Aorta (tissue), 5 donors: ENCODE data around the gene ALOX12. TPM values are rescaled to one million over a fixed set of nuclear protein-coding genes. Genes with fewer than 3 reads are reported as not detected.

Experiments used
- ATAC-seq: fragments of 200-7000 bp; cut with Tn5 transposase; one replicate; pipeline ENCODE4 v1.9.1; 2022; ENCODE audit warnings: moderate library complexity; ENCODE audit not compliant: low FRiP score
- DNase-seq, 2 donors: peaks; one replicate each; pipeline ENCODE4 v3.0.0-alpha.2; 2020
- H3K27ac ChIP-seq, 2 donors: one replicate each; pipeline ENCODE4 v1.5.1; 2013; ENCODE audit warnings: low read length in 2 of 2, mild to moderate bottlenecking in 2 of 2, moderate library complexity in 2 of 2, control low read depth in 1 of 2, inconsistent platforms in 1 of 2, low read depth in 1 of 2
- H3K27me3 ChIP-seq, 2 donors: one replicate each; pipeline ENCODE4 v1.6.1; 2013; ENCODE audit warnings: control low read depth in 1 of 2, low read length in 1 of 2, mild to moderate bottlenecking in 1 of 2, moderate library complexity in 1 of 2; ENCODE audit not compliant: insufficient read depth in 2 of 2, control insufficient read depth in 1 of 2
- H3K36me3 ChIP-seq, 2 donors: one replicate each; pipeline ENCODE4 v1.6.1; 2013; ENCODE audit warnings: control low read depth in 1 of 2, low read length in 1 of 2, mild to moderate bottlenecking in 1 of 2; ENCODE audit not compliant: insufficient read depth in 2 of 2, control insufficient read depth in 1 of 2
- H3K4me1 ChIP-seq, 2 donors: one replicate each; pipeline ENCODE4 v1.6.1; 2013; ENCODE audit warnings: low read length in 2 of 2, control low read depth in 1 of 2, mild to moderate bottlenecking in 1 of 2, moderate library complexity in 1 of 2; ENCODE audit not compliant: insufficient read depth in 2 of 2, control insufficient read depth in 1 of 2
- H3K4me3 ChIP-seq, 2 donors: one replicate each; pipeline ENCODE4 v1.5.1; 2013; ENCODE audit warnings: low read length in 2 of 2, control low read depth in 1 of 2, mild to moderate bottlenecking in 1 of 2
- H3K9me3 ChIP-seq: one replicate; pipeline ENCODE4 v1.6.1; 2013; ENCODE audit warnings: mild to moderate bottlenecking, low read length; ENCODE audit not compliant: control insufficient read depth
- WGBS, 2 donors: extraction: QIAGEN DNeasy Blood & Tissue Kit; methylation state at CpG; one replicate each; pipeline ENCODE4 v1.1.7; 2013; 5-methylcytosine and 5-hydroxymethylcytosine counted together
- intact Hi-C, 2 donors: fragments of 100-400 bp; cut with DNase I; formaldehyde crosslinking; loops; one replicate each; pipeline versions ENCODE4 v1.14.2 to v1.15.0; 2022
- polyA plus RNA-seq, 2 donors: library from polyadenylated mRNA; stranded (reverse); fragments of 200-250 nt; gene quantifications; one replicate each; pipeline ENCODE4 v1.2.3, GENCODE V29; 2013
- total RNA-seq, 2 donors: library from RNA; stranded (reverse); fragmentation: NEBNext Ultra II Directional; extraction: Animal tissue kit (Norgen Biotek cat#: 25700); gene quantifications; one replicate each; pipeline ENCODE4 v1.2.1, GENCODE V29; 2021
- donor health status: healthy with polysubstance abuse.
- donor health status: Bipolar disorder and iron deficiency.
- donor health status: DM: no; HTN: no; CAD: no.
- donor health status: DM: no; HTN: no; CAD: no.
- donor health status: DM: yes; HTN: yes; CAD: no.

Gene ALOX12
- total and polyA plus RNA-seq, 4 donors, result not detected

DNA sequence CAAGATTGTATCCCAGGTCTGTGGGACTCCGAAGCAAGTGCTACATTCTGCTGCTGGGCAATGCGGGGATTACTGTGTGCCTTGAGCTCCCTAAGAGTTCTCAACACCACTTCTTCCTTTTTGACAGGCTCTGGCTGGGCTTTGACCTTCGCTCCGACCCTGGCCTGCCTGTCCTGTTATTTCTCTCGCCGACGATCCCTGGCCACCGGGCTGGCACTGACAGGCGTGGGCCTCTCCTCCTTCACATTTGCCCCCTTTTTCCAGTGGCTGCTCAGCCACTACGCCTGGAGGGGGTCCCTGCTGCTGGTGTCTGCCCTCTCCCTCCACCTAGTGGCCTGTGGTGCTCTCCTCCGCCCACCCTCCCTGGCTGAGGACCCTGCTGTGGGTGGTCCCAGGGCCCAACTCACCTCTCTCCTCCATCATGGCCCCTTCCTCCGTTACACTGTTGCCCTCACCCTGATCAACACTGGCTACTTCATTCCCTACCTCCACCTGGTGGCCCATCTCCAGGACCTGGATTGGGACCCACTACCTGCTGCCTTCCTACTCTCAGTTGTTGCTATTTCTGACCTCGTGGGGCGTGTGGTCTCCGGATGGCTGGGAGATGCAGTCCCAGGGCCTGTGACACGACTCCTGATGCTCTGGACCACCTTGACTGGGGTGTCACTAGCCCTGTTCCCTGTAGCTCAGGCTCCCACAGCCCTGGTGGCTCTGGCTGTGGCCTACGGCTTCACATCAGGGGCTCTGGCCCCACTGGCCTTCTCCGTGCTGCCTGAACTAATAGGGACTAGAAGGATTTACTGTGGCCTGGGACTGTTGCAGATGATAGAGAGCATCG is 42.4 kb downstream of the ALOX12 start:
- intact Hi-C loops, result no loop called here

DNA sequence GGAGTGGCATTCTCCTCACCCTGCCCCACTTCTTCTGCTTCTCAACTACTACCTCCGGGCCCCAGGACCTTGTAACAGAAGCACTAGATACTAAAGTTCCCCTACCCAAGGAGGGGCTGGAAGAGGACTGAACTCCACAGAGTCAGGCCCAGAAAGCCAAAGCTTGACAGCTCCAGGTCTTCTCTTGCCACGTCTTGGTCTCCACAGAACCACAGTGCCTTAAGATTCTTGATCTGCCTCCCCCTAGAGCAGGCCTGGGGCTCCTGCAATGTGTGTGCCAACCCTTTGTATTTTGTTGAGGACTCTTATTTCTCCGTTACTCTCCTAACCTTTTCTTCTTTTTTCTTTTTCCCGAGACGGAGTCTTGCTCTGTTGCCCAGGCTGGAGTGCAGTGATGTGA is 44.0 kb downstream of the ALOX12 start:
- Histone ChIP-seq H3K27ac (no peak overlapping the region), H3K27me3 (no peaks in the 10 kb centered on the region), H3K4me1 (no peaks in the 10 kb centered on the region), H3K9me3 (no peaks in the 10 kb centered on the region), H3K4me3 (no peak overlapping the region), H3K36me3 (no peaks in the 10 kb centered on the region)
- DNase-seq, result no peak
- intact Hi-C loops, result loop anchor here in 1 of 2 donors (10.0 kb wide), 1 partner anchor 255 kb away; the partner anchor contains the start of gene YBX2
- no peak for ATAC-seq
- 90 to 95% methylated on average over 5 of the region's 5 CpGs for WGBS, 2 donors

More for the DNA sequence above, 42.4 kb downstream of the ALOX12 start:
- no peaks in the 10 kb centered on the region for H3K9me3 ChIP-seq
- no peak for DNase-seq
- H3K36me3 ChIP-seq, result no peaks in the 10 kb centered on the region
- H3K27ac ChIP-seq, result no peak overlapping the region
- no peaks in the 10 kb centered on the region for H3K4me1 ChIP-seq
- no peak for ATAC-seq
- H3K4me3 ChIP-seq, result no peak overlapping the region
- H3K27me3 ChIP-seq, result no peaks in the 10 kb centered on the region
- 81 to 83% methylated on average over 19 of the region's 19 CpGs for WGBS, 2 donors

- H3K36me3 ChIP-seq, result no peaks in the 10 kb centered on the region
- H3K27me3 ChIP-seq, result no peaks in the 10 kb centered on the region
- no peak overlapping the region for H3K27ac ChIP-seq
- no peaks in the 10 kb centered on the region for H3K4me1 ChIP-seq
- DNase-seq (no peak), ATAC-seq (no peak)
- no peaks in the 10 kb centered on the region for H3K9me3 ChIP-seq
- intact Hi-C loops, result loop anchor here in 1 of 2 donors (10.0 kb wide), 1 partner anchor 253 kb away; the partner anchor contains the start of gene YBX2
- no peak overlapping the region for H3K4me3 ChIP-seq
- 49 to 54% methylated on average over 38 to 43 of the region's 43 CpGs for WGBS, 2 donors
Observed at GRCh38 chr17:7041607-7042500, 46.0 kb downstream of the ALOX12 start.

DNA sequence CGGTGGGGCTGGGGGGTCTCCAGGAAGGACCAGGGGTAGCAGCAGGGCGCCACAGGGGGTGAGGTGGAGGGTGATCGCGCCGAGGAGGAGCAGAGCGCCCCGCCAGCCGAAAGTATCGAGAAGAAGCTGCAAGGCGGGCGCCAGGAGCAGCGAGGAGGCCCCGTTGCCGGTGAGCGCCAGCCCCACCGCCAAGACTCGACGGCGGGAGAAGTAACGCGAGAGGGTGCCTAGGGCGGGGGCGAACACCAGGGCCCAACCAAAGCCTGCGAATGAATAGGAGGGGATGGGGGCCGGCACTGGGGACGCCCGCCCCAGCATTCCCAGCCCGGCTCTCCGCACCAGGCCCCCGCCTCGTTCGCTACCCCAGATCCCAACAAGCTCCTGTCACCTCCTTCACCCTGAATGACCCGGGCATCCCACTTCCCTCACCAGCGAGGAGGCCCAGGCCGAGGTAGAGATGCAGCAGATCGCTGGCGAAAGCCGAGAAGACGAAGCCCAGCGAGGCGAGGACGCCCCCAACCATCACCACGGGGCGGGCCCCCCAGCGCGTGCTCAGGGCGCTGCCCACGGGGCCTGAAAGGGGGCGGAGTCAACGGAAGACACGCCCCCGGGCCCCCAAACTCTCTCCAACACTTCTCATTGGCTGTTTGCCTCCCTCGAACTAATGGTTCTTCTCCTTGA is 46.8 kb downstream of the ALOX12 start:
- Histone ChIP-seq H3K27me3 (no peaks in the 10 kb centered on the region), H3K36me3 (no peaks in the 10 kb centered on the region), H3K4me3 (no peak overlapping the region), H3K9me3 (no peaks in the 10 kb centered on the region), H3K4me1 (no peaks in the 10 kb centered on the region), H3K27ac (no peak overlapping the region)
- 14 to 22% methylated on average over 48 to 53 of the region's 53 CpGs for WGBS, 2 donors
- intact Hi-C loops, result loop anchor here in 1 of 2 donors (10.0 kb wide), 1 partner anchor 252 kb away; the partner anchor contains the start of gene YBX2
- DNase-seq (no peak), ATAC-seq (peak; percentile 29)

- DNase-seq (no peak), ATAC-seq (peak; percentile 35)
- peak overlapping the region in 1 of 2 donors; percentile 1 for H3K4me3 ChIP-seq
- intact Hi-C loops, result loop anchor here in 1 of 2 donors (10.0 kb wide), 1 partner anchor 252 kb away; the partner anchor contains the start of gene YBX2
- H3K27ac ChIP-seq, result no peak overlapping the region
- WGBS, 2 donors, result 5 to 6% methylated on average over 20 to 21 of the region's 21 CpGs
- no peaks in the 10 kb centered on the region for H3K36me3 ChIP-seq
- no peaks in the 10 kb centered on the region for H3K27me3 ChIP-seq
- no peaks in the 10 kb centered on the region for H3K4me1 ChIP-seq
- H3K9me3 ChIP-seq, result no peaks in the 10 kb centered on the region
Observed at GRCh38 chr17:7043182-7043496, 47.3 kb downstream of the ALOX12 start.

DNA sequence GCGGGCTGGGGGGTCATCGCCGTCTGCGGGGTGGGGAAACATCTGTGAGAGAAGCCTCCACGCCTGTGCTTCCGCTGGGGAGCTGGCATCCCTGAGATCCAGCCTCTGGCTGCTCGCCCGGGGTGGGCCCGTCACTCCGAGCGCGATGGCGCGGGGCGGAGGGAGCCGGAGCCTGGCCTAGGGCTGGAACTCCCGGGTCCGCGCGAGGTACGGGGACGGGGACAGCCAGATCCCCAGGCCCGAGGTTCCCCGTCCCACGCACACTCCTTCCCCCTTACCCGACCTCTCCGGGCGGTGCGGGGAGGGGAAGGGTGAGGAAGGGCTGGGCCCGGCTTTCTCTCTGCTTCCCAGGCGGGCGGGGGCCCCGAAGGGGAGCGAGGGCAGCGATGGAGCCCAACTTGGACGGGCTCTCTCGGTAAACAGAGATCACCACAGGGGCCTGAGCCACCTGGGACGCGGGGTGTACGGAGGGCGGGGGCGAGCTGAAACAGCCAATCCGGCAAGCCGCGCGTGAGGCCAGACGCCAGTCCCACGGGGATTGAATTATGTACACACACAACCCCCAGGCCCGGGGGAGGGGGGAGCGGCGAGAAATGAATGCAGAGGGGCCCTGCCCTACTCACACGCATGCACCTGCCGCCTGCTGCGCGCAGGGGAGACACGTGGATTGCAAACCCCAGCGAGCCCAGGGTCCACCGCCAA is 47.8 kb downstream of the ALOX12 start, which contains the start of gene SLC16A11:
SLC16A11 (minus strand) TSS at position 596 of the 702 bp plus-strand sequence; CDS start at position 17, 579 bp downstream.
- Histone ChIP-seq H3K9me3 (no peaks in the 10 kb centered on the region), H3K4me1 (no peaks in the 10 kb centered on the region), H3K36me3 (no peaks in the 10 kb centered on the region), H3K27ac (no peak within 1 kb of the TSS), H3K27me3 (no peaks in the 10 kb centered on the region), H3K4me3 (peak within 1 kb of the TSS; percentile 1 to 19)
- DNase-seq (peak in 1 of 2 donors; percentile 87), ATAC-seq (peak; percentile 64)
- intact Hi-C loops, result loop anchor here in 1 of 2 donors (10.0 kb wide), 1 partner anchor 251 kb away; the partner anchor contains the start of gene YBX2
- 1% methylated on average over 56 to 58 of the region's 58 CpGs for WGBS, 2 donors

GRCh38 chr17:7045492-7046126 is 49.8 kb downstream of the ALOX12 start:
- H3K27me3 ChIP-seq, result no peaks in the 10 kb centered on the region
- H3K36me3 ChIP-seq, result no peaks in the 10 kb centered on the region
- ATAC-seq, result no peak
- no peaks in the 10 kb centered on the region for H3K4me1 ChIP-seq
- no peaks in the 10 kb centered on the region for H3K9me3 ChIP-seq
- no peak overlapping the region for H3K4me3 ChIP-seq
- WGBS, 2 donors, result 19 to 20% methylated on average over 5 of the region's 5 CpGs
- intact Hi-C loops, result loop anchor here in 1 of 2 donors (10.0 kb wide), 1 partner anchor 249 kb away; the partner anchor contains the start of gene YBX2
- DNase-seq, result no peak
- H3K27ac ChIP-seq, result no peak overlapping the region
